NCI-H1105 treated with DMSO at 0.1 percent for 48 hours (cell line): Measurements from ENCODE around the gene TM4SF4.
A peak's percentile ranks its signal among the peaks of the same experiment; 100 is the strongest.

Experiments
- DNase-seq: peaks from one replicate; lab custom pipeline; 2025; lab: John Stamatoyannopoulos, UW

TM4SF4 gene

GRCh38 chr3:149455366-149455765, 19.1 kb upstream of the TM4SF4 start:
- DNase-seq = no peak

- DNase-seq = no peak
Measured at GRCh38 chr3:149455989-149456388, 18.5 kb upstream of the TM4SF4 start.

- DNase-seq = no peak
Measured at GRCh38 chr3:149459491-149460059, 14.9 kb upstream of the TM4SF4 start.

- no peak for DNase-seq
Measured at GRCh38 chr3:149460117-149460516, 14.4 kb upstream of the TM4SF4 start.

GRCh38 chr3:149462051-149462450, 12.4 kb upstream of the TM4SF4 start:
- DNase-seq = no peak

GRCh38 chr3:149462581-149463011, 11.9 kb upstream of the TM4SF4 start:
- DNase-seq = no peak

- no peak for DNase-seq
Measured at GRCh38 chr3:149463921-149464320, 10.6 kb upstream of the TM4SF4 start.

- DNase-seq = no peak
Measured at GRCh38 chr3:149464542-149465328, 9.8 kb upstream of the TM4SF4 start.

GRCh38 chr3:149465351-149465883, 9.1 kb upstream of the TM4SF4 start:
- DNase-seq = no peak

GRCh38 chr3:149466192-149466591, 8.3 kb upstream of the TM4SF4 start:
- no peak for DNase-seq

GRCh38 chr3:149468504-149469212, 5.8 kb upstream of the TM4SF4 start:
- DNase-seq = no peak

- no peak for DNase-seq
Measured at GRCh38 chr3:149470381-149470780, 4.1 kb upstream of the TM4SF4 start.

GRCh38 chr3:149472030-149472797, 2.3 kb upstream of the TM4SF4 start:
- DNase-seq = no peak

- DNase-seq = no peak
Measured at GRCh38 chr3:149473357-149474249, 894 bp upstream of the TM4SF4 start.

GRCh38 chr3:149475451-149476060, 1.1 kb downstream of the TM4SF4 start:
- no peak for DNase-seq

GRCh38 chr3:149476225-149476624, 1.7 kb downstream of the TM4SF4 start:
- DNase-seq = no peak

GRCh38 chr3:149479621-149480325, 5.3 kb downstream of the TM4SF4 start:
- DNase-seq = no peak

- DNase-seq = peak; percentile 55
Measured at GRCh38 chr3:149480326-149481017, 6.0 kb downstream of the TM4SF4 start.

- no peak for DNase-seq
Measured at GRCh38 chr3:149481056-149481455, 6.6 kb downstream of the TM4SF4 start.
